Measurements from ENCODE around the gene PTPRCAP. TPM values are rescaled to one million over a fixed set of nuclear protein-coding genes. Genes with fewer than 3 reads are reported as not detected.
"Not testable (repeated sequence)": the region's sequence is repeated elsewhere in the genome, so short reads cannot be mapped to it uniquely, and the experiment has no call there.

PTPRCAP gene
- total and polyA plus RNA-seq, 12 donors: 0.57 to 13.4 (median 3.9) TPM

DNA sequence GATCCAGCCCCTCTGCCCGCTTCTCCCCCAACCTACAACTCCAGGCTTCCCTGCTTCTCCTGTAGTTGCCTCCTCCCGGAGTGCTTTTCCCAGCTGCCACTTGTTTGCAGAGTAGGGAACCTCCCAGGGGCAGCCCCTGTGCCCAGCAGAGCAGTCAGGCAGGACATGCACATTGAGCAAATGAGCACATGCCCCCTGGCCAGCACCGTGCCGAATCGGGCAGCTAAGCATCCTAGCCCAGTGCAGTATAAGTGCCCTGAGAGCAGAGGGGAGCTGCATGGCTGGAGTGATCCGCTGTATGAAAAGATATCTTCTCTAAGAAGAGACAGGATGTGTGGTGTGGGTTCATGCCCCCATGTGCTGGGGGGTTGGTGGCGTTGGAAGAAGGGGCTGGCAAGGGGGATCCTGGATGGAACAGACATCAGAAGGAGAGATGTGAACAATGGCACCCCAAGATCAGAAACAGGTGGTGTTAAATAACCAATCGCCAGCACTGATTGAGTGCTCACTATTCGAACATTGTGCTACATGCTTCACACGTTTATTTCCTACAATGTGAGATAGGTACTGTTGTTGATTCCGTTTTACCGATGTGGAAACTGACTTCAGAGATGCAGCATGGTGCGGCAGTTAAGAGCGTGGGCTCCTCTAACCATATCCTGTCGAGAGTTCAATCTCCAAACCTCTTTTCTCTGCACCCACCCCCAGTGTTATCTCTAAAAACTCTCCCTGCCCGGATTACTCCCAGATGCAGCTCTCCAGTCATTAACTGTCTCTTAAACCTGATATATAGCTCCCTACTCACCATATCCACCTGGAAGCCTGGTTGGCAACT, 46.6 kb upstream of the PTPRCAP start:
- Histone ChIP-seq H3K27ac (peak overlapping the region in 1 of 5 donors; percentile 26), H3K9me3 (replicated peaks in 1 of 3) (no peaks in the 10 kb centered on the region), H3K36me3 (replicated peaks in 1 of 2) (peaks cover 0 to 16% of the 10 kb centered on the region in 2 donors), H3K4me3 (peak overlapping the region in 1 of 4 donors; percentile 67), H3K4me1 (replicated peaks in 1 of 2) (peaks cover 17 to 24% of the 10 kb centered on the region in 2 donors), H3K27me3 (no peaks in the 10 kb centered on the region)
- no peak for DNase-seq
- intact Hi-C loops (cut with DNase I): no loop called here
- TF ChIP-seq, protein P1, sequence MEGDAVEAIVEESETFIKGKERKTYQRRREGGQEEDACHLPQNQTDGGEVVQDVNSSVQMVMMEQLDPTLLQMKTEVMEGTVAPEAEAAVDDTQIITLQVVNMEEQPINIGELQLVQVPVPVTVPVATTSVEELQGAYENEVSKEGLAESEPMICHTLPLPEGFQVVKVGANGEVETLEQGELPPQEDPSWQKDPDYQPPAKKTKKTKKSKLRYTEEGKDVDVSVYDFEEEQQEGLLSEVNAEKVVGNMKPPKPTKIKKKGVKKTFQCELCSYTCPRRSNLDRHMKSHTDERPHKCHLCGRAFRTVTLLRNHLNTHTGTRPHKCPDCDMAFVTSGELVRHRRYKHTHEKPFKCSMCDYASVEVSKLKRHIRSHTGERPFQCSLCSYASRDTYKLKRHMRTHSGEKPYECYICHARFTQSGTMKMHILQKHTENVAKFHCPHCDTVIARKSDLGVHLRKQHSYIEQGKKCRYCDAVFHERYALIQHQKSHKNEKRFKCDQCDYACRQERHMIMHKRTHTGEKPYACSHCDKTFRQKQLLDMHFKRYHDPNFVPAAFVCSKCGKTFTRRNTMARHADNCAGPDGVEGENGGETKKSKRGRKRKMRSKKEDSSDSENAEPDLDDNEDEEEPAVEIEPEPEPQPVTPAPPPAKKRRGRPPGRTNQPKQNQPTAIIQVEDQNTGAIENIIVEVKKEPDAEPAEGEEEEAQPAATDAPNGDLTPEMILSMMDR (IDR thresholded peaks at IDR 0.05): no peak
- no peak for TF ChIP-seq POLR2A (IDR thresholded peaks at IDR 0.05)
- 88 to 92% (median 88%) methylated on average over 13 to 16 of the region's 16 CpGs for WGBS, 4 donors

DNA sequence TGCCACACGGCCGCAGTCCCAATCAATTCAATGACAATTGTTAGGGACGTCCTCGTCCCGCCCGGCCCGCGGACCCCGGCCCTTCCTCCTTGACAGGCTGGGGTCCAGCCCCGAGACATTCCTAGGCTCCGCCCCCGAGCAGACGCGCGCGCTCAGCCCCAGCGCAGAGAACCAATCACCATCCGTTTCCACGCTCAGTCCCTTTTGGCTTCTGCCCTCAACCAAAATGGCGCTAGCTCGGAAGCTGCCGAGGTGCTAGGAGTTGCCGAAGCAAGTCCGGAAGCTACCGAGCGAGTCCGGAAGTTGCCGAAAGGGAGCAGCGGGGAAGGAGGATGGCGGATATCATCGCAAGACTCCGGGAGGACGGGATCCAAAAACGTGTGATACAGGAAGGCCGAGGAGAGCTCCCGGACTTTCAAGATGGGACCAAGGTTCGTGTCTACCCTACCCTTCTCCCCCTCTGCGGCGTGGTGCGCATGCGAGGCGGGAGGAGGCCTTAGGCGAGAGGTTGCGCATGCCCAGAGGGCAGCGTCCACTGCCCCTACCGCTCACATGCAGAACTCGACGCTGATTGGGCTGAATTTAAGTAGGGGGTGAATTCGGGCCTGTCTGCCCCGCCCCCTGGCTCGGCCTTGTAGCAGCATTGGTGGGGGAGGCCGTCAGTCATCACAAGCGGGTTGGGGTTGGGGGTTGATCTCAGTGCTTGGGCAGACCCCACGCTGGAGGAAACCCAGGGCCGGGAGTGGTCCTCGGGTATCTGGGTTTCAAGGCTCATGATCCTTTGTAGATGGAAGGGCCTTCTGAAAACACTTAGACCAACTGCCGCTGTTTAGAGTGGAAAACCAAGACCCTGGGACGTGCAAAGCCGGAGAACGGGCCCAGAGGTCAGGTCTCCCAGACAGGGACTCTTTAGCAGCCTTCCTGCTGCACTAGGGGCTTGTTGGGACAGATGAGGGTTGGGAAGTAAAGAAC, 45.6 kb upstream of the PTPRCAP start, which contains the start of gene AIP:
TSS of gene AIP (plus strand) at position 200 of the 972 bp plus-strand sequence. CDS start at position 333, 133 bp downstream.
- peak within 1 kb of the TSS in 4 of 5 donors; percentile 64 to 92 (median 84) for H3K27ac ChIP-seq
- no peaks in the 10 kb centered on the region for H3K9me3 ChIP-seq (replicated peaks in 1 of 3)
- WGBS, 4 donors: 9 to 24% (median 12%) methylated on average over 13 to 60 of the region's 60 CpGs

DNA sequence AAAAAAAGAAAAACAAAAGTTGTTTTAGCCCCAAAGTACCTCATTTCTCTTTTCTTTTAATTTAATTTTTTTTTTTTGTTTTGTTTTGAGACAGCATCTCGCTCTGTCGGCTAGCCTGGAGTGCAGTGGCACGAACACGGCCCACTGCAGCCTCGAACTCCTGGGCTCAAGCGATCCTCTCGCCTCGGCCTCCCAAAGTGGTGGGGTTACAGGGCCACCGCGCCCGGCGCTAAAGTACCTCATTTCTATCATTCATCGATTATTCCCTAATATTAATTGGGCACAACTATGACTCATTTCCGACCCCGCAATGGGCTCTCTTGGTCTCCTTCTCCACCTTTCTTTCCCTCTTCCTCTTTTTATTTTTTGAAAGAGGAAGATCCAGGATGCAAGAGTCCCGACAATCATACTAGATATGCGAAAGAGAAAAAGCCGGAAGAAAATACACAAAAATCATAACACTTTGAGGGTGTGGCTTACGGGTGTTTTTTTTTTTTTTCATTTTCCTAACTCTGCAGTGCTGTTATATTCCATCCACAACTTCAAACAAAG, 44.9 kb upstream of the PTPRCAP start:
- DNase-seq: no peak
- peak overlapping the region in 4 of 5 donors; percentile 64 to 92 (median 84) for H3K27ac ChIP-seq
- TF ChIP-seq POLR2A (IDR thresholded peaks at IDR 0.05): no peak
- TF ChIP-seq, protein P1 (IDR thresholded peaks at IDR 0.05): no peak
- intact Hi-C loops (cut with DNase I): no loop called here
- H3K9me3 ChIP-seq (replicated peaks in 1 of 3): no peaks in the 10 kb centered on the region
- peaks cover 17 to 24% of the 10 kb centered on the region in 2 donors for H3K4me1 ChIP-seq (replicated peaks in 1 of 2)
- H3K27me3 ChIP-seq: no peaks in the 10 kb centered on the region
- H3K4me3 ChIP-seq: peak overlapping the region in 2 of 4 donors; percentile 41 to 67
- H3K36me3 ChIP-seq (replicated peaks in 1 of 2): peaks cover 0 to 5% of the 10 kb centered on the region in 2 donors
- WGBS, 4 donors: 29 to 41% (median 39%) methylated on average over 19 of the region's 19 CpGs

More for the DNA sequence above, 45.6 kb upstream of the PTPRCAP start, which contains the start of gene AIP:
- intact Hi-C loops (cut with DNase I): no loop called here
- peak; percentile 95 to 99 (median 98) for DNase-seq
- Histone ChIP-seq H3K4me1 (replicated peaks in 1 of 2) (peaks cover 17 to 24% of the 10 kb centered on the region in 2 donors), H3K4me3 (peak within 1 kb of the TSS in 2 of 4 donors; percentile 41 to 67), H3K36me3 (replicated peaks in 1 of 2) (peaks cover 0 to 12% of the 10 kb centered on the region in 2 donors), H3K27me3 (no peaks in the 10 kb centered on the region)
- TF ChIP-seq, protein P1 (IDR thresholded peaks at IDR 0.05): peak in 5 of 6 experiments; percentile 26 to 61 (median 42)
- peak; percentile 36 to 40 for TF ChIP-seq POLR2A (IDR thresholded peaks at IDR 0.05)

DNA sequence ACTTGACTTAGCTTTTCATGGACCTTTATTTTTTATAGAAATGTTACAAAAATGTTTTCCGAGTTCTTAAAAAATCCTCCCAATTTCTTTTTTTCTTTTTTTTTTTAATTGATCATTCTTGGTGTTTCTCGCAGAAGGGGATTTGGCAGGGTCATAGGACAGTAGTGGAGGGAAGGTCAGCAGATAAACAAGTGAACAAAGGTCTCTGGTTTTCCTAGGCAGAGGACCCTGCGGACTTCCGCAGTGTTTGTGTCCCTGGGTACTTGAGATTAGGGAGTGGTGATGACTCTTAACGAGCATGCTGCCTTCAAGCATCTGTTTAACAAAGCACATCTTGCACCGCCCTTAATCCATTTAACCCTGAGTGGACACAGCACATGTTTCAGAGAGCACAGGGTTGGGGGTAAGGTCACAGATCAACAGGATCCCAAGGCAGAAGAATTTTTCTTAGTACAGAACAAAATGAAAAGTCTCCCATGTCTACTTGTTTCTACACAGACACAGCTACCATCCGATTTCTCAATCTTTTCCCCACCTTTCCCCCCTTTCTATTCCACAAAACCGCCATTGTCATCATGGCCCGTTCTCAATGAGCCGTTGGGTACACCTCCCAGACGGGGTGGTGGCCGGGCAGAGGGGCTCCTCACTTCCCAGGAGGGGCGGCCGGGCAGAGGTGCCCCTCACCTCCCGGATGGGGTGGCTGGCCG, 40.0 kb upstream of the PTPRCAP start:
- intact Hi-C loops (cut with DNase I); H3K9me3 ChIP-seq (replicated peaks in 1 of 3); H3K27ac ChIP-seq; H3K36me3 ChIP-seq (replicated peaks in 1 of 2); H3K27me3 ChIP-seq; H3K4me3 ChIP-seq; DNase-seq; H3K4me1 ChIP-seq (replicated peaks in 1 of 2): not testable (repeated sequence)
- 81 to 86% (median 84%) methylated on average over 12 to 14 of the region's 16 CpGs for WGBS, 4 donors

DNA sequence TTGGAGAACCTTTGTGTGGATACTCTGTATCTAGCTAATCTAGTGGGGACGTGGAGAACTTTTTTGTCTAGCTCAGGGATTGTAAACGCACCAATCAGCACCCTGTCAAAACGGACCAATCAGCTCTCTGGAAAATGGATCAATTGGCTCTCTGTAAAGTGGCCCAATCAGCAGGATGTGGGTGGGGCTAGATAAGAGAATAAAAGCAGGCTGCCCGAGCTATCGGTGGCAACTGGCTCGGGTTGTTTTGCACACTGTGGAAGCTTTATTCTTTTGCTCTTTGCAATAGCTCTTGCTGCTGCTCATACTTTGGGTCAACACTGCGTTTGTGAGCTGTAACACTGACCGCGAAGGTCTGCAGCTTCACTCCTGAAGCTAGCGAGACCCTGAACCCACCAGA, 39.2 kb upstream of the PTPRCAP start:
- WGBS, 4 donors: 77 to 85% (median 83%) methylated on average over 10 of the region's 10 CpGs

More for the DNA sequence above, 39.2 kb upstream of the PTPRCAP start:
- H3K27me3 ChIP-seq; H3K4me3 ChIP-seq; DNase-seq; H3K27ac ChIP-seq; H3K4me1 ChIP-seq (replicated peaks in 1 of 2); H3K9me3 ChIP-seq (replicated peaks in 1 of 3); H3K36me3 ChIP-seq (replicated peaks in 1 of 2); intact Hi-C loops (cut with DNase I): not testable (repeated sequence)
